Esophagus squamous epithelium (tissue), 4 donors: Measurements from ENCODE around the gene IL20RA.

ENCODE experiments used
- CTCF ChIP-seq, 6 experiments: fragments of 450-650 bp in 4 of 6; fragments of 200-600 bp in 2 of 6; sonication (generic) in 2 of 6; IDR thresholded peaks; one replicate each; pipeline ENCODE4 v1.5.1; 2016 to 2019; ENCODE audit warnings: antibody characterized with exemption in 6 of 6, mild to moderate bottlenecking in 4 of 6, moderate library complexity in 4 of 6
- POLR2A ChIP-seq, 4 donors: fragments of 450-650 bp; IDR thresholded peaks; one replicate each; pipeline ENCODE4 v1.6.1; 2017; ENCODE audit warnings: antibody characterized with exemption in 4 of 4, mild to moderate bottlenecking in 4 of 4, moderate library complexity in 3 of 4

DNA sequence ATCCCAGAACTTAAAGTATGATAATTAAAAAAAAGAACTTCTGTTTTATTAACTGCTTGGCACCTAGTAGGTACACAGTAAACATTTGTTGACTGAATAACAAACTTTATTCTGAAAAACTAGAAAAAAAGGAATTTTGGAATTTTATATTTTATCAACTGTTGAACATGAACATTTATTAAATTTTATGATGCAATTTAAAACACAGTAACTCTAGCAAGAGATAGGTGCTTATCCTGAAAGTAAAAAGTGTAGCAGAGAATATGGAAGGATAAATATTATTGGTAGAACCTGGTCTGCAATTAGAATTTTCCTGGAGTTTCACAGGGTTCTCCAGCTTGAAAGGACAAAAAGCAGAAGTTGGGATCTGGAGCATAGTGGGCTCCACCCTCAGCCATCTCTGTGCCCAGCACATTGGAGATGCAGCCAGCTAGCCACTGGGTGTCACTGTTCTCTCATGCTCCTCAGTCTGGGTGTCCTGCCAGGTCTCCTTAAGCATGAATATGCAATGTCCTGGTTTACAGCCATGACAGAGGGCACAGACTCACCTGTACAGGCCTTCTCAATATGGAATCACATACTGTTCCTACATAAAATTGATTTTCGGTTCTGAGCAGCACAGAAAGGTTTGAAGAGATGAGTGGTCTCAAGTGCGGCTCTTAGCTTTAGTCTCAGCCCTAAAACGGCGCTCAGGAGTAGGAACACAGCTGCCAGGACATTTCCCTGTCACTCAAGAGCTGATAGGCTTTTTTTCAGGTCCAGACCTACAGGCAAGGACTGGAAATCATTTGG lies 31.7 kb upstream of the IL20RA start:
- TF ChIP-seq POLR2A (IDR thresholded peaks at IDR 0.05) (no peak), CTCF (IDR thresholded peaks at IDR 0.05) (peak in 5 of 6 experiments; percentile 67 to 87 (median 70))
